Stimulated activated CD4-positive, alpha-beta T cell treated with anti-CD3 and anti-CD28 coated beads, Interleukin-12 subunit alpha, Interleukin-12 subunit beta, amount 100 ng/mL, for 4 hours (primary cell): ENCODE results near the gene MYO6.

Experiments used
- DNase-seq: peaks from one replicate; pipeline ENCODE4 v3.0.0-alpha.2; 2020

The MYO6 gene

GRCh38 chr6:75830959-75831885 lies 82.2 kb downstream of the MYO6 start:
- DNase-seq = no peak

GRCh38 chr6:75834447-75834846 lies 85.4 kb downstream of the MYO6 start:
- DNase-seq = no peak

- DNase-seq = no peak
These were observed 93.2 kb downstream of the MYO6 start for GRCh38 chr6:75842191-75842590.

GRCh38 chr6:75842732-75843131 lies 93.7 kb downstream of the MYO6 start:
- DNase-seq = no peak

GRCh38 chr6:75843396-75843795 lies 94.4 kb downstream of the MYO6 start:
- DNase-seq = no peak

GRCh38 chr6:75848274-75848673 lies 99.2 kb downstream of the MYO6 start:
- no peak for DNase-seq

GRCh38 chr6:75849329-75850025 lies 100.4 kb downstream of the MYO6 start:
- DNase-seq = no peak

GRCh38 chr6:75850026-75850833 lies 101.2 kb downstream of the MYO6 start:
- DNase-seq = no peak

- no peak for DNase-seq
These were observed 103.7 kb downstream of the MYO6 start for GRCh38 chr6:75852721-75853120.

- no peak for DNase-seq
These were observed 104.8 kb downstream of the MYO6 start for GRCh38 chr6:75853806-75854205.

- no peak for DNase-seq
These were observed 106.0 kb downstream of the MYO6 start for GRCh38 chr6:75855052-75855451.

- DNase-seq = no peak
These were observed 107.9 kb downstream of the MYO6 start for GRCh38 chr6:75856902-75857301.

GRCh38 chr6:75863001-75863400 lies 114.0 kb downstream of the MYO6 start:
- DNase-seq = no peak

GRCh38 chr6:75863784-75864183 lies 114.7 kb downstream of the MYO6 start:
- DNase-seq = no peak

GRCh38 chr6:75864446-75864845 lies 115.4 kb downstream of the MYO6 start:
- no peak for DNase-seq

GRCh38 chr6:75870389-75870788 lies 121.3 kb downstream of the MYO6 start:
- no peak for DNase-seq

GRCh38 chr6:75874224-75874623 lies 125.2 kb downstream of the MYO6 start:
- DNase-seq = no peak

GRCh38 chr6:75876152-75876551 lies 127.1 kb downstream of the MYO6 start:
- DNase-seq = no peak

- no peak for DNase-seq
These were observed 131.3 kb downstream of the MYO6 start for GRCh38 chr6:75880305-75880704.

- DNase-seq = no peak
These were observed 133.7 kb downstream of the MYO6 start for GRCh38 chr6:75882734-75883133.

- DNase-seq = no peak
These were observed 135.8 kb downstream of the MYO6 start for GRCh38 chr6:75884822-75885221.

- DNase-seq = no peak
These were observed 143.3 kb downstream of the MYO6 start for GRCh38 chr6:75892384-75892783.

- DNase-seq = no peak
These were observed 144.2 kb downstream of the MYO6 start for GRCh38 chr6:75893058-75893775.
